ENCODE data around the gene PLXNA4.

PLXNA4 gene

GRCh38 chr7:132125096-132125495 is 451.2 kb downstream of the PLXNA4 start:
- Histone ChIP-seq H3K27ac (no peak overlapping the region), H3K27me3 (replicated peaks) (no peaks in the 10 kb centered on the region), H3K36me3 (replicated peaks) (no peaks in the 10 kb centered on the region), H3K4me3 (ENCODE audit: low read depth, low read length) (no peak overlapping the region)
- in situ Hi-C loops (cut with HindIII; ENCODE audit: low pct_ligation_motif_present, low sequenced_read_pairs), result no loop called here
- no peak for DNase-seq
- no peak for TF ChIP-seq CTCF (IDR thresholded peaks at IDR 0.05; ENCODE audit: low read depth, low read length, missing control alignments)

- TF ChIP-seq CTCF (IDR thresholded peaks at IDR 0.05; ENCODE audit: low read depth, low read length, missing control alignments), result no peak
- no peak overlapping the region for H3K27ac ChIP-seq
- no peaks in the 10 kb centered on the region for H3K36me3 ChIP-seq (replicated peaks)
- in situ Hi-C loops (cut with HindIII; ENCODE audit: low pct_ligation_motif_present, low sequenced_read_pairs), result no loop called here
- no peak for DNase-seq
- H3K4me3 ChIP-seq (ENCODE audit: low read depth, low read length), result no peak overlapping the region
- H3K27me3 ChIP-seq (replicated peaks), result no peaks in the 10 kb centered on the region
These were observed 451.7 kb downstream of the PLXNA4 start for GRCh38 chr7:132124575-132124974.

- no peak for DNase-seq
- in situ Hi-C loops (cut with HindIII; ENCODE audit: low pct_ligation_motif_present, low sequenced_read_pairs), result no loop called here
These were observed 452.5 kb downstream of the PLXNA4 start for GRCh38 chr7:132123773-132124172.

GRCh38 chr7:132122901-132123300 is 453.4 kb downstream of the PLXNA4 start:
- H3K27me3 ChIP-seq (replicated peaks), result no peaks in the 10 kb centered on the region
- in situ Hi-C loops (cut with HindIII; ENCODE audit: low pct_ligation_motif_present, low sequenced_read_pairs), result no loop called here
- no peak overlapping the region for H3K4me3 ChIP-seq (ENCODE audit: low read depth, low read length)
- no peak for DNase-seq
- no peaks in the 10 kb centered on the region for H3K36me3 ChIP-seq (replicated peaks)
- H3K27ac ChIP-seq, result no peak overlapping the region
- no peak for TF ChIP-seq CTCF (IDR thresholded peaks at IDR 0.05; ENCODE audit: low read depth, low read length, missing control alignments)

More at GRCh38 chr7:132123773-132124172, 452.5 kb downstream of the PLXNA4 start:
- Histone ChIP-seq H3K27ac (no peak overlapping the region), H3K27me3 (replicated peaks) (no peaks in the 10 kb centered on the region), H3K36me3 (replicated peaks) (no peaks in the 10 kb centered on the region), H3K4me3 (ENCODE audit: low read depth, low read length) (no peak overlapping the region)
- no peak for TF ChIP-seq CTCF (IDR thresholded peaks at IDR 0.05; ENCODE audit: low read depth, low read length, missing control alignments)

GRCh38 chr7:132121987-132122386 is 454.3 kb downstream of the PLXNA4 start:
- Histone ChIP-seq H3K27me3 (replicated peaks) (no peaks in the 10 kb centered on the region), H3K27ac (no peak overlapping the region), H3K36me3 (replicated peaks) (no peaks in the 10 kb centered on the region), H3K4me3 (ENCODE audit: low read depth, low read length) (no peak overlapping the region)
- no peak for TF ChIP-seq CTCF (IDR thresholded peaks at IDR 0.05; ENCODE audit: low read depth, low read length, missing control alignments)
- DNase-seq, result no peak
- in situ Hi-C loops (cut with HindIII; ENCODE audit: low pct_ligation_motif_present, low sequenced_read_pairs), result no loop called here

GRCh38 chr7:132118641-132119040 is 457.6 kb downstream of the PLXNA4 start:
- in situ Hi-C loops (cut with HindIII; ENCODE audit: low pct_ligation_motif_present, low sequenced_read_pairs), result no loop called here
- Histone ChIP-seq H3K27ac (no peak overlapping the region), H3K4me3 (ENCODE audit: low read depth, low read length) (no peak overlapping the region), H3K27me3 (replicated peaks) (no peaks in the 10 kb centered on the region), H3K36me3 (replicated peaks) (no peaks in the 10 kb centered on the region)
- no peak for DNase-seq
- TF ChIP-seq CTCF (IDR thresholded peaks at IDR 0.05; ENCODE audit: low read depth, low read length, missing control alignments), result no peak

All from brain microvascular endothelial cell (primary cell).